HL-60/S4 treated with phorbol 12-myristate 13-acetate at 8.2 ng/mL for 4 days and 3 days (cell line): ENCODE measurements around the gene BGN.

Experiments
- in situ Hi-C: fragments of 300-500 bp; cut with MboI; formaldehyde crosslinking; loops from 2 replicates; pipeline ENCODE4 v1.15.0; 2022; ENCODE audit warnings: low sequenced_read_pairs

BGN gene

DNA sequence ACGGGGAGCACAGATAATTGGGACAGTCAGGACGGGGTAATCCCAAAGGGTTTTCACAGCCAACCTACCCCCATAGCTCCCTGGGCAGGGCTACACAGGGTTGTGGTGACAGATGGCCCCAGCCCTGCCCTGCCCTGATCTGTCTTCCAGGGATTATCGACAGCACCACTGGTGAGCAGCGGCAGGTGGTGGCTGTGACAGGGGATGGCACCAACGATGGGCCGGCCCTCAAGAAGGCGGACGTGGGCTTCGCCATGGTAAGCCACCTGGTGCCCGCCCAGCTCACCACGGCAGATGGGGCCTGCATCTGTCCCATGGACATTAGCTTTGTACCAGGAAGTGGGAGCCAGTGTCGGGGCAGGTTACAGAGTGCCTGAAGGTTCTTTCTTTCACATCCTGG lies 62.0 kb downstream of the BGN start:
- in situ Hi-C loops: loop anchor here (10.0 kb wide), 1 partner anchor 108 kb away; no protein-coding TSS in a partner anchor

- in situ Hi-C loops: loop anchor here (10.0 kb wide), 1 partner anchor 107 kb away; no protein-coding TSS in a partner anchor
Observed at GRCh38 chrX:153557618-153558355, 63.0 kb downstream of the BGN start.
